ENCODE measurements around the gene NABP2. TPM values are rescaled to one million over a fixed set of nuclear protein-coding genes. Genes with fewer than 3 reads are reported as not detected.

The NABP2 gene
- total RNA-seq, 1 experiment from 2014 or later = 99.6 TPM

DNA sequence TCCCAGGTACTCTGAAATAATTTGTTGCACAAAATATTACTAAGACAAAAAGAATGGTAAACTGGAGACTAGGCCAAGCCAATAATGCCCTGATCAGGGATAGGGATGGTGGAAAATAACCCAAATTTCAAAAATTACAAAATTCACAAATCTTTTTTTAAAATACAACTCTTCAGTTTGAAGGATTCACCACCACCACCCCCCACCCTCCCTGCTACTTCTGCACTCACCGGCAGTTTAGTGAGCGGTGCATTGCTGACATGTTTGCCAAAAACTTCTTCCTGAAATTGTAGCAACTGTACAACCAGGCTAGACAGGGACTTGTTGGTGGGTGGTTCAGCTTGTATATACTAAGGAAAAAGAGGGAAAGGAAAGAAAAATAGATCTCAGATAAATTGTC is 37.2 kb upstream of the NABP2 start:
- Histone ChIP-seq H3K27me3 (ENCODE audit: control insufficient read depth, insufficient read depth, low read length) (no peaks in the 10 kb centered on the region), H3K4me3 (ENCODE audit: low read depth in 2 of 2, low read length in 2 of 2) (no peak overlapping the region), H3K27ac (ENCODE audit: low read length) (no peak overlapping the region), H3K9me3 (ENCODE audit: control insufficient read depth, insufficient read depth, low read depth, low read length) (no peaks in the 10 kb centered on the region), H3K4me1 (ENCODE audit: control insufficient read depth, insufficient read depth, low read length) (peaks cover 12% of the 10 kb centered on the region), H3K36me3 (ENCODE audit: control insufficient read depth, insufficient read depth, low read length) (peaks cover 28% of the 10 kb centered on the region)
- in situ Hi-C loops (cut with HindIII; ENCODE audit: low pct_unique_long_range_greater_than_20kb, low sequenced_read_pairs) (no loop called here), intact Hi-C loops (cut with micrococcal nuclease; ENCODE audit: unreplicated experiment) (no loop called here)
- no peak for ATAC-seq
- no peak for DNase-seq (ENCODE audit: low read depth, low spot score)
- TSS peak; percentile 61 for BruUV-seq (replicated peaks)
- ChIA-PET POLR2A (interaction anchor here (0.7 kb wide), 1 partner anchor 124 kb away, joined by 13 read pairs; no protein-coding TSS in a partner anchor), CTCF (no interaction called here)
- TF ChIP-seq, protein P1, sequence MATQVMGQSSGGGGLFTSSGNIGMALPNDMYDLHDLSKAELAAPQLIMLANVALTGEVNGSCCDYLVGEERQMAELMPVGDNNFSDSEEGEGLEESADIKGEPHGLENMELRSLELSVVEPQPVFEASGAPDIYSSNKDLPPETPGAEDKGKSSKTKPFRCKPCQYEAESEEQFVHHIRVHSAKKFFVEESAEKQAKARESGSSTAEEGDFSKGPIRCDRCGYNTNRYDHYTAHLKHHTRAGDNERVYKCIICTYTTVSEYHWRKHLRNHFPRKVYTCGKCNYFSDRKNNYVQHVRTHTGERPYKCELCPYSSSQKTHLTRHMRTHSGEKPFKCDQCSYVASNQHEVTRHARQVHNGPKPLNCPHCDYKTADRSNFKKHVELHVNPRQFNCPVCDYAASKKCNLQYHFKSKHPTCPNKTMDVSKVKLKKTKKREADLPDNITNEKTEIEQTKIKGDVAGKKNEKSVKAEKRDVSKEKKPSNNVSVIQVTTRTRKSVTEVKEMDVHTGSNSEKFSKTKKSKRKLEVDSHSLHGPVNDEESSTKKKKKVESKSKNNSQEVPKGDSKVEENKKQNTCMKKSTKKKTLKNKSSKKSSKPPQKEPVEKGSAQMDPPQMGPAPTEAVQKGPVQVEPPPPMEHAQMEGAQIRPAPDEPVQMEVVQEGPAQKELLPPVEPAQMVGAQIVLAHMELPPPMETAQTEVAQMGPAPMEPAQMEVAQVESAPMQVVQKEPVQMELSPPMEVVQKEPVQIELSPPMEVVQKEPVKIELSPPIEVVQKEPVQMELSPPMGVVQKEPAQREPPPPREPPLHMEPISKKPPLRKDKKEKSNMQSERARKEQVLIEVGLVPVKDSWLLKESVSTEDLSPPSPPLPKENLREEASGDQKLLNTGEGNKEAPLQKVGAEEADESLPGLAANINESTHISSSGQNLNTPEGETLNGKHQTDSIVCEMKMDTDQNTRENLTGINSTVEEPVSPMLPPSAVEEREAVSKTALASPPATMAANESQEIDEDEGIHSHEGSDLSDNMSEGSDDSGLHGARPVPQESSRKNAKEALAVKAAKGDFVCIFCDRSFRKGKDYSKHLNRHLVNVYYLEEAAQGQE (IDR thresholded peaks at IDR 0.05; ENCODE audit: insufficient read depth in 1 of 2, low read depth in 2 of 2, low read length in 1 of 2) = no peak
- TF ChIP-seq, protein P2, sequence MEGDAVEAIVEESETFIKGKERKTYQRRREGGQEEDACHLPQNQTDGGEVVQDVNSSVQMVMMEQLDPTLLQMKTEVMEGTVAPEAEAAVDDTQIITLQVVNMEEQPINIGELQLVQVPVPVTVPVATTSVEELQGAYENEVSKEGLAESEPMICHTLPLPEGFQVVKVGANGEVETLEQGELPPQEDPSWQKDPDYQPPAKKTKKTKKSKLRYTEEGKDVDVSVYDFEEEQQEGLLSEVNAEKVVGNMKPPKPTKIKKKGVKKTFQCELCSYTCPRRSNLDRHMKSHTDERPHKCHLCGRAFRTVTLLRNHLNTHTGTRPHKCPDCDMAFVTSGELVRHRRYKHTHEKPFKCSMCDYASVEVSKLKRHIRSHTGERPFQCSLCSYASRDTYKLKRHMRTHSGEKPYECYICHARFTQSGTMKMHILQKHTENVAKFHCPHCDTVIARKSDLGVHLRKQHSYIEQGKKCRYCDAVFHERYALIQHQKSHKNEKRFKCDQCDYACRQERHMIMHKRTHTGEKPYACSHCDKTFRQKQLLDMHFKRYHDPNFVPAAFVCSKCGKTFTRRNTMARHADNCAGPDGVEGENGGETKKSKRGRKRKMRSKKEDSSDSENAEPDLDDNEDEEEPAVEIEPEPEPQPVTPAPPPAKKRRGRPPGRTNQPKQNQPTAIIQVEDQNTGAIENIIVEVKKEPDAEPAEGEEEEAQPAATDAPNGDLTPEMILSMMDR (IDR thresholded peaks at IDR 0.05) = no peak
- TF ChIP-seq POLR2AphosphoS5 (IDR thresholded peaks at IDR 0.05; ENCODE audit: low read depth, low read length) (no peak), TCF7L2 (IDR thresholded peaks at IDR 0.05; ENCODE audit: low read depth, low read length) (no peak), SIN3A (IDR thresholded peaks at IDR 0.05; ENCODE audit: borderline replicate concordance, insufficient read depth, low read depth, low read length) (no peak)

DNA sequence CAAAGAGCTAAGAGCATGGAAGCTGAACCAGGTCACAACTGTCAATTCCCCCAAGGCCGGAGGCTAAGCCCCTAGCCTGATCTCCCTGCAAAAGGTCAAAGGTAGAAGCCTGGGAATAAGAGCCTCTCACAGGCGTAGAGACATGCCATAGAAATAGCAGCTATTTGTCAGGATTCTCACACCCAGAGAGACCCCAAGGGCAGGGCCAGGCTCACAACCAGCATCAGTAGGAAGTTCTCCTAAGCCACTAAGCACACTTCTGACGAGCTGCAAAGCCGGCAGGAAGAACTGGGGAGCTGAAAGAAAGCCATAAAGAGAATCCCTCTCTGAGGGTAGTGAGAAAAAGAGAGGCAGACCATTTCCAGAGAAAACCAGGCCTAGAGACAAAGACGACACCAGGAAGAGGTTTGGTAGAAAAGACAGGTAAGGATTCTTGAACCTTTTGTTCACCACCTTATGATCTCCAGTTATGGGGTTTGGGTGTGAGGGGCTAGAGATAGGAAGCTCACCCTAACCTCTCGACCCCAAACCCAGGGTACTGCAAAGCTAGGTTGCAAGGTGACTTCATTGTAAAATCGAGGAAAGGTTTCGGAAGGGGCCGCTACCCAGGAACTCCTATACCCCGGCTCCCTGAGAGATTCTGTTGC is 35.9 kb upstream of the NABP2 start:
- Histone ChIP-seq H3K27me3 (ENCODE audit: control insufficient read depth, insufficient read depth, low read length) (no peaks in the 10 kb centered on the region), H3K4me1 (ENCODE audit: control insufficient read depth, insufficient read depth, low read length) (peaks cover 12% of the 10 kb centered on the region), H3K9me3 (ENCODE audit: control insufficient read depth, insufficient read depth, low read depth, low read length) (no peaks in the 10 kb centered on the region), H3K4me3 (ENCODE audit: low read depth in 2 of 2, low read length in 2 of 2) (peak overlapping the region; percentile 77 to 94), H3K27ac (ENCODE audit: low read length) (peak overlapping the region; percentile 88), H3K36me3 (ENCODE audit: control insufficient read depth, insufficient read depth, low read length) (peaks cover 25% of the 10 kb centered on the region)
- TF ChIP-seq POLR2AphosphoS5 (IDR thresholded peaks at IDR 0.05; ENCODE audit: low read depth, low read length) (no peak), TCF7L2 (IDR thresholded peaks at IDR 0.05; ENCODE audit: low read depth, low read length) (no peak), SIN3A (IDR thresholded peaks at IDR 0.05; ENCODE audit: borderline replicate concordance, insufficient read depth, low read depth, low read length) (no peak)
- TF ChIP-seq, protein P1 (IDR thresholded peaks at IDR 0.05; ENCODE audit: insufficient read depth in 1 of 2, low read depth in 2 of 2, low read length in 1 of 2) = no peak
- TF ChIP-seq, protein P2 (IDR thresholded peaks at IDR 0.05) = no peak
- POLR2A ChIA-PET = interaction anchor here (0.5 to 0.7 kb wide), 3 partner anchors 65 to 510 kb away, joined by 3 to 7 read pairs (median 4); no protein-coding TSS in a partner anchor
- CTCF ChIA-PET = interaction anchor here (0.5 to 2.0 kb wide), 4 partner anchors 34 to 254 kb away, joined by 3 to 41 read pairs (median 6); partner anchors contain the start of gene RNF41
- intact Hi-C loops (cut with micrococcal nuclease; ENCODE audit: unreplicated experiment) (no loop called here), in situ Hi-C loops (cut with HindIII; ENCODE audit: low pct_unique_long_range_greater_than_20kb, low sequenced_read_pairs) (no loop called here)
- no peak for DNase-seq (ENCODE audit: low read depth, low spot score)
- ATAC-seq = no peak
- no TSS peak for BruUV-seq (replicated peaks)

Data from Panc1 (cell line).